Loucy (cell line): Measurements from ENCODE around the gene FAM168A.

Source experiments
- H2AFZ ChIP-seq: fragments of 200-600 bp; sonication (generic); 2 replicates; pipeline ENCODE4 v1.6.0; 2016; ENCODE audit warnings: antibody characterized with exemption, mild to moderate bottlenecking, low read length, moderate library complexity
- H3F3A ChIP-seq: fragments of 200-600 bp; 2 replicates; pipeline ENCODE4 v1.6.0; 2016; ENCODE audit warnings: antibody characterized with exemption, low read depth, mild to moderate bottlenecking
- H3K27me3 ChIP-seq: fragments of 200-600 bp; sonication (generic); 2 replicates; pipeline ENCODE4 v1.6.1; 2014; ENCODE audit warnings: low read length, mild to moderate bottlenecking; ENCODE audit not compliant: insufficient read depth, poor library complexity, severe bottlenecking
- H3K36me3 ChIP-seq: fragments of 200-600 bp; sonication (generic); 2 replicates; pipeline ENCODE4 v1.6.1; 2016; ENCODE audit warnings: low read length; ENCODE audit not compliant: insufficient read depth
- H3K4me1 ChIP-seq: fragments of 200-600 bp; sonication (generic); 2 replicates; pipeline ENCODE4 v1.5.1; 2014; ENCODE audit warnings: low read length, mild to moderate bottlenecking; ENCODE audit not compliant: insufficient read depth, poor library complexity, severe bottlenecking
- H3K4me2 ChIP-seq: fragments of 200-600 bp; sonication (generic); 2 replicates; pipeline ENCODE4 v1.6.0; 2014; ENCODE audit warnings: antibody characterized with exemption, low read length, low read depth, mild to moderate bottlenecking; ENCODE audit not compliant: poor library complexity, severe bottlenecking
- H3K4me3 ChIP-seq: fragments of 200-600 bp; sonication (generic); 2 replicates; pipeline ENCODE4 v1.5.1; 2014; ENCODE audit warnings: low read length, mild to moderate bottlenecking, mixed read lengths; ENCODE audit not compliant: poor library complexity, severe bottlenecking
- H3K79me2 ChIP-seq: fragments of 200-600 bp; sonication (generic); 2 replicates; pipeline ENCODE4 v1.6.1; 2014; ENCODE audit warnings: low read length; ENCODE audit not compliant: insufficient read depth
- H3K9ac ChIP-seq: fragments of 200-600 bp; sonication (generic); 2 replicates; pipeline ENCODE4 v1.6.0; 2014; ENCODE audit warnings: mild to moderate bottlenecking, low read depth, low read length, moderate library complexity; ENCODE audit not compliant: poor library complexity, severe bottlenecking
- H3K9me2 ChIP-seq: fragments of 200-600 bp; sonication (generic); replicated peaks from 2 replicates; pipeline ENCODE4 v1.6.1; 2016; ENCODE audit warnings: low read depth, low read length, mixed read lengths
- H3K9me3 ChIP-seq: fragments of 200-600 bp; sonication (generic); 2 replicates; pipeline ENCODE4 v1.6.1; 2014; ENCODE audit warnings: mild to moderate bottlenecking, antibody characterized with exemption, low read length, low read depth; ENCODE audit not compliant: insufficient read depth
- H4K20me1 ChIP-seq: fragments of 200-600 bp; sonication (generic); 2 replicates; pipeline ENCODE4 v1.6.0; 2014; ENCODE audit warnings: antibody characterized with exemption, low read length, mild to moderate bottlenecking; ENCODE audit not compliant: insufficient read depth, poor library complexity, severe bottlenecking
- CTCF ChIP-seq: fragments of 200-600 bp; sonication (generic); conservative IDR thresholded peaks from 2 replicates; pipeline ENCODE4 v1.5.1; 2014; ENCODE audit warnings: mild to moderate bottlenecking, antibody characterized with exemption, low read length
- EZH2phosphoT487 ChIP-seq: fragments of 200-600 bp; IDR thresholded peaks from 2 replicates; pipeline ENCODE4 v1.6.1; 2018; ENCODE audit warnings: antibody characterized with exemption, mild to moderate bottlenecking, moderate library complexity, borderline replicate concordance

Gene FAM168A

GRCh38 chr11:73554671-73555320 lies 43.1 kb downstream of the FAM168A start:
- Histone ChIP-seq H3K9ac (no peak overlapping the region), H3K9me2 (no peaks in the 10 kb centered on the region), H3F3A (peaks cover 2% of the 10 kb centered on the region; the same call in 1 of the 2 replicates), H3K9me3 (no peaks in the 10 kb centered on the region), H3K79me2 (peaks cover 76% of the 10 kb centered on the region), H4K20me1 (peaks cover 17% of the 10 kb centered on the region), H3K27me3 (no peaks in the 10 kb centered on the region), H3K4me2 (no peak overlapping the region), H3K4me3 (no peak overlapping the region), H3K36me3 (peaks cover 12% of the 10 kb centered on the region; the same call in 1 of the 2 replicates), H2AFZ (no peak overlapping the region), H3K4me1 (peaks cover 19% of the 10 kb centered on the region)
- TF ChIP-seq CTCF = no peak

- Histone ChIP-seq H2AFZ (no peak overlapping the region), H4K20me1 (peaks cover 15% of the 10 kb centered on the region), H3K4me1 (peaks cover 24% of the 10 kb centered on the region), H3F3A (peaks cover 2% of the 10 kb centered on the region; the same call in 1 of the 2 replicates), H3K4me2 (no peak overlapping the region), H3K9me3 (no peaks in the 10 kb centered on the region), H3K36me3 (peaks cover 8% of the 10 kb centered on the region; the same call in 1 of the 2 replicates), H3K9me2 (no peaks in the 10 kb centered on the region), H3K27me3 (no peaks in the 10 kb centered on the region), H3K79me2 (peaks cover 75% of the 10 kb centered on the region), H3K9ac (no peak overlapping the region), H3K4me3 (no peak overlapping the region)
- no peak for TF ChIP-seq EZH2phosphoT487
- TF ChIP-seq CTCF = no peak
Observed at GRCh38 chr11:73553266-73553665, 44.6 kb downstream of the FAM168A start.

- Histone ChIP-seq H3K4me3 (no peak overlapping the region), H3K79me2 (peaks cover 73% of the 10 kb centered on the region), H3K9ac (no peak overlapping the region), H4K20me1 (peaks cover 14% of the 10 kb centered on the region), H3K27me3 (no peaks in the 10 kb centered on the region), H3K4me2 (no peak overlapping the region), H3K9me3 (no peaks in the 10 kb centered on the region), H3F3A (peaks cover 2% of the 10 kb centered on the region; the same call in 1 of the 2 replicates), H2AFZ (no peak overlapping the region), H3K4me1 (peaks cover 24% of the 10 kb centered on the region), H3K36me3 (peaks cover 8% of the 10 kb centered on the region; the same call in 1 of the 2 replicates), H3K9me2 (no peaks in the 10 kb centered on the region)
- no peak for TF ChIP-seq EZH2phosphoT487
- no peak for TF ChIP-seq CTCF
Observed at GRCh38 chr11:73551677-73552076, 46.2 kb downstream of the FAM168A start.
